Loucy (cell line): Measurements from ENCODE around the gene SYF2.

Experiments used
- H2AFZ ChIP-seq: fragments of 200-600 bp; sonication (generic); 2 replicates; pipeline ENCODE4 v1.6.0; 2016; ENCODE audit warnings: antibody characterized with exemption, mild to moderate bottlenecking, low read length, moderate library complexity
- H3F3A ChIP-seq: fragments of 200-600 bp; 2 replicates; pipeline ENCODE4 v1.6.0; 2016; ENCODE audit warnings: antibody characterized with exemption, low read depth, mild to moderate bottlenecking
- H3K27me3 ChIP-seq: fragments of 200-600 bp; sonication (generic); 2 replicates; pipeline ENCODE4 v1.6.1; 2014; ENCODE audit warnings: low read length, mild to moderate bottlenecking; ENCODE audit not compliant: insufficient read depth, poor library complexity, severe bottlenecking
- H3K36me3 ChIP-seq: fragments of 200-600 bp; sonication (generic); 2 replicates; pipeline ENCODE4 v1.6.1; 2016; ENCODE audit warnings: low read length; ENCODE audit not compliant: insufficient read depth
- H3K4me1 ChIP-seq: fragments of 200-600 bp; sonication (generic); 2 replicates; pipeline ENCODE4 v1.5.1; 2014; ENCODE audit warnings: low read length, mild to moderate bottlenecking; ENCODE audit not compliant: insufficient read depth, poor library complexity, severe bottlenecking
- H3K4me2 ChIP-seq: fragments of 200-600 bp; sonication (generic); 2 replicates; pipeline ENCODE4 v1.6.0; 2014; ENCODE audit warnings: antibody characterized with exemption, low read length, low read depth, mild to moderate bottlenecking; ENCODE audit not compliant: poor library complexity, severe bottlenecking
- H3K4me3 ChIP-seq: fragments of 200-600 bp; sonication (generic); 2 replicates; pipeline ENCODE4 v1.5.1; 2014; ENCODE audit warnings: low read length, mild to moderate bottlenecking, mixed read lengths; ENCODE audit not compliant: poor library complexity, severe bottlenecking
- H3K79me2 ChIP-seq: fragments of 200-600 bp; sonication (generic); 2 replicates; pipeline ENCODE4 v1.6.1; 2014; ENCODE audit warnings: low read length; ENCODE audit not compliant: insufficient read depth
- H3K9ac ChIP-seq: fragments of 200-600 bp; sonication (generic); 2 replicates; pipeline ENCODE4 v1.6.0; 2014; ENCODE audit warnings: mild to moderate bottlenecking, low read depth, low read length, moderate library complexity; ENCODE audit not compliant: poor library complexity, severe bottlenecking
- H3K9me2 ChIP-seq: fragments of 200-600 bp; sonication (generic); replicated peaks from 2 replicates; pipeline ENCODE4 v1.6.1; 2016; ENCODE audit warnings: low read depth, low read length, mixed read lengths
- H3K9me3 ChIP-seq: fragments of 200-600 bp; sonication (generic); 2 replicates; pipeline ENCODE4 v1.6.1; 2014; ENCODE audit warnings: mild to moderate bottlenecking, antibody characterized with exemption, low read length, low read depth; ENCODE audit not compliant: insufficient read depth
- H4K20me1 ChIP-seq: fragments of 200-600 bp; sonication (generic); 2 replicates; pipeline ENCODE4 v1.6.0; 2014; ENCODE audit warnings: antibody characterized with exemption, low read length, mild to moderate bottlenecking; ENCODE audit not compliant: insufficient read depth, poor library complexity, severe bottlenecking
- EZH2phosphoT487 ChIP-seq: fragments of 200-600 bp; IDR thresholded peaks from 2 replicates; pipeline ENCODE4 v1.6.1; 2018; ENCODE audit warnings: antibody characterized with exemption, mild to moderate bottlenecking, moderate library complexity, borderline replicate concordance
- TF ChIP-seq, protein P1 (sequence below): fragments of 200-600 bp; sonication (generic); conservative IDR thresholded peaks from 2 replicates; pipeline ENCODE4 v1.5.1; 2014; ENCODE audit warnings: mild to moderate bottlenecking, antibody characterized with exemption, low read length

Gene SYF2

DNA sequence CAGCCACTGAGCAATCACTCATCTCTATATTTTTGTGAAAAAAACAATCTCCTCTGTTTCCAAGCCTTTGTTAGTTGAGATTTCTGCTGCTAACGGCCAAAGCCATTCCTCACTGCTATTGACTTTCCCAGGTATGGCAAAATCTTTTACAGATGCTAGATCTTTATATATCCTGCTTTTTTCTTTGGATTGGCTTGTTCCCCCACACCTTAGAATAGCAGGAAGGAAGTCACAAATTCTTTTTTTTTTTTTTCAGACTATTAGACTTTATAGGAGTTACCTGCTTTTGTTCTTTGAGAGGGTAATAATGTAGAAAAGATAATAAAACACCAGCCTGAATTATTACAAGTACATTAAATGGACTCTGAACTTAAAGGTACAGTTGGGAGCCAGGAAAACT is 24.2 kb downstream of the SYF2 start:
- Histone ChIP-seq H3K4me3 (no peak overlapping the region), H3K9me2 (no peaks in the 10 kb centered on the region), H3F3A (no peaks in the 10 kb centered on the region), H3K36me3 (no peaks in the 10 kb centered on the region), H4K20me1 (no peaks in the 10 kb centered on the region), H3K4me2 (no peak overlapping the region), H3K27me3 (no peaks in the 10 kb centered on the region), H3K79me2 (no peaks in the 10 kb centered on the region), H3K4me1 (no peaks in the 10 kb centered on the region), H3K9me3 (no peaks in the 10 kb centered on the region), H3K9ac (no peak overlapping the region), H2AFZ (no peak overlapping the region)
- TF ChIP-seq EZH2phosphoT487, result no peak
- TF ChIP-seq, protein P1, sequence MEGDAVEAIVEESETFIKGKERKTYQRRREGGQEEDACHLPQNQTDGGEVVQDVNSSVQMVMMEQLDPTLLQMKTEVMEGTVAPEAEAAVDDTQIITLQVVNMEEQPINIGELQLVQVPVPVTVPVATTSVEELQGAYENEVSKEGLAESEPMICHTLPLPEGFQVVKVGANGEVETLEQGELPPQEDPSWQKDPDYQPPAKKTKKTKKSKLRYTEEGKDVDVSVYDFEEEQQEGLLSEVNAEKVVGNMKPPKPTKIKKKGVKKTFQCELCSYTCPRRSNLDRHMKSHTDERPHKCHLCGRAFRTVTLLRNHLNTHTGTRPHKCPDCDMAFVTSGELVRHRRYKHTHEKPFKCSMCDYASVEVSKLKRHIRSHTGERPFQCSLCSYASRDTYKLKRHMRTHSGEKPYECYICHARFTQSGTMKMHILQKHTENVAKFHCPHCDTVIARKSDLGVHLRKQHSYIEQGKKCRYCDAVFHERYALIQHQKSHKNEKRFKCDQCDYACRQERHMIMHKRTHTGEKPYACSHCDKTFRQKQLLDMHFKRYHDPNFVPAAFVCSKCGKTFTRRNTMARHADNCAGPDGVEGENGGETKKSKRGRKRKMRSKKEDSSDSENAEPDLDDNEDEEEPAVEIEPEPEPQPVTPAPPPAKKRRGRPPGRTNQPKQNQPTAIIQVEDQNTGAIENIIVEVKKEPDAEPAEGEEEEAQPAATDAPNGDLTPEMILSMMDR, result no peak

DNA sequence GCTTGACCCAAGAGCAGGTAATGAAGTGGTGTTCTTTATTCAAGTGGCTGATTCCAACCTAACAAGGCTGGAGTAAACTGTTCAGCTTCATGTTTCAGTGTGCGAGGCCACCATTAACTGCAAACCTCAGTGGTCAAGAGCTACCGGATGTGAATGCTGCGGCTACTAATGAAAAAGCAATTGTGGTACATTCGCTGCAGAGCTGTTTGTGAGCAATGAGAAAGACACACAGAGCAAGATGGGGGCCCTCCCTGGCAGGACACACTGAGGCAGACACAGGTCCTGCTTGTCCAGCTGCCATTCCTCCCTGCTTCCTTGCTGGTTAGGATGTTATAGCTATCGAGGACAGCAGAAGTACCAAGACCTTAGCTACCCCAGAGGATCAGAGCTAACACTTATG is 26.1 kb downstream of the SYF2 start:
- Histone ChIP-seq H3K9me3 (no peaks in the 10 kb centered on the region), H4K20me1 (no peaks in the 10 kb centered on the region), H3K4me3 (no peak overlapping the region), H3K4me1 (no peaks in the 10 kb centered on the region), H3K4me2 (no peak overlapping the region), H3K79me2 (no peaks in the 10 kb centered on the region), H3K36me3 (no peaks in the 10 kb centered on the region), H3K9ac (no peak overlapping the region), H2AFZ (no peak overlapping the region), H3K27me3 (no peaks in the 10 kb centered on the region), H3K9me2 (no peaks in the 10 kb centered on the region), H3F3A (no peaks in the 10 kb centered on the region)
- TF ChIP-seq, protein P1, result no peak
- no peak for TF ChIP-seq EZH2phosphoT487

DNA sequence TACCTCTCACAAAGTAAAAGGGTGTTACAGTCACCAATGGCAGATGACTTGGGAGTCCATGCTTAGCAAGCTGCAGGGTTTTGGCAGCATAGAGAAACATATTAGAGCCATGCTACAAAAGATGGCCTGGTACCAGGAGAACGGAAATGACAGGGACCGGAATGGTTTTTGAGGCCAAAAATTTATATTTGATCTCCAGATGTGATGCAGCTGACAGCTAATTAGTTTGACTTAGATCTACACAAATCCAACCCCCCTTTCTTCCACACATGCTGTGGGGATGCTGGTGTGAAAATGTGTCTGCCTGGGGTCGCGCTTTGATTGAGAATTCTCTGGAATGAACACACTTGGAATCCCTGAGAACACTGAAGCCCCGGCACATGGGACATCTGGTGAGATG is 26.5 kb downstream of the SYF2 start:
- Histone ChIP-seq H3K36me3 (no peaks in the 10 kb centered on the region), H3K9ac (no peak overlapping the region), H3K9me2 (no peaks in the 10 kb centered on the region), H2AFZ (no peak overlapping the region), H3K79me2 (no peaks in the 10 kb centered on the region), H3K9me3 (no peaks in the 10 kb centered on the region), H4K20me1 (no peaks in the 10 kb centered on the region), H3K4me3 (no peak overlapping the region), H3F3A (no peaks in the 10 kb centered on the region), H3K27me3 (no peaks in the 10 kb centered on the region), H3K4me2 (no peak overlapping the region), H3K4me1 (no peaks in the 10 kb centered on the region)
- TF ChIP-seq, protein P1, result no peak
- TF ChIP-seq EZH2phosphoT487, result no peak
